Immature natural killer cell (primary cell): Measurements from ENCODE around the gene CTDNEP1. TPM values are rescaled to one million over a fixed set of nuclear protein-coding genes. Genes with fewer than 3 reads are reported as not detected.

Experiments
- DNase-seq, 3 donors: peaks; one replicate each; pipeline ENCODE4 v3.0.0; 2022; ENCODE audit warnings: mixed read lengths in 1 of 3
- H3K27ac Mint-ChIP-seq, 6 donors: one replicate each; pipeline ENCODE4 v1.8.0; 2020; ENCODE audit warnings: mixed read lengths in 6 of 6, mild to moderate bottlenecking in 5 of 6, inconsistent platforms in 4 of 6, moderate library complexity in 3 of 6
- H3K27me3 Mint-ChIP-seq, 3 donors: one replicate each; pipeline ENCODE4 v1.8.0; 2020 to 2021; ENCODE audit warnings: low read depth in 3 of 3, mild to moderate bottlenecking in 3 of 3, mixed read lengths in 3 of 3, moderate library complexity in 3 of 3, inconsistent platforms in 1 of 3
- H3K36me3 Mint-ChIP-seq, 3 donors: one replicate each; pipeline ENCODE4 v1.8.0; 2020; ENCODE audit warnings: mixed read lengths in 3 of 3, inconsistent platforms in 2 of 3, mild to moderate bottlenecking in 2 of 3
- H3K4me1 Mint-ChIP-seq, 2 donors: one replicate each; pipeline ENCODE4 v1.8.0; 2020; ENCODE audit warnings: inconsistent platforms in 2 of 2, mild to moderate bottlenecking in 2 of 2, mixed read lengths in 2 of 2, moderate library complexity in 1 of 2
- H3K4me3 Mint-ChIP-seq, 5 donors: one replicate each; pipeline ENCODE4 v1.8.0; 2020; ENCODE audit warnings: mild to moderate bottlenecking in 5 of 5, mixed read lengths in 5 of 5, inconsistent platforms in 3 of 5, moderate library complexity in 3 of 5
- H3K9me3 Mint-ChIP-seq, 6 donors: one replicate each; pipeline ENCODE4 v1.8.0; 2020; ENCODE audit warnings: mild to moderate bottlenecking in 6 of 6, mixed read lengths in 6 of 6, inconsistent platforms in 4 of 6, moderate library complexity in 3 of 6
- polyA plus RNA-seq, 3 donors: library from polyadenylated mRNA; unstranded; fragments of 300-500 nt; fragmentation: Illumina TruSeq; gene quantifications; one replicate each; pipeline ENCODE4 v1.2.3, GENCODE V29; 2021

Gene CTDNEP1
- polyA plus RNA-seq, 3 donors from 2014 or later = 33.2 to 61.1 (median 57.8) TPM

- Mint-ChIP-seq H3K27me3 (peaks cover 12 to 22% (median 15%) of the 10 kb centered on the region in 3 donors), H3K9me3 (no peaks in the 10 kb centered on the region), H3K36me3 (no peaks in the 10 kb centered on the region), H3K27ac (peak overlapping the region in 1 of 6 donors; percentile 35), H3K4me1 (peaks cover 56 to 58% of the 10 kb centered on the region in 2 donors), H3K4me3 (peak overlapping the region in 1 of 5 donors; percentile 50)
- no peak for DNase-seq
These were observed 34.2 kb downstream of the CTDNEP1 start for GRCh38 chr17:7217113-7217987.

- Mint-ChIP-seq H3K9me3 (no peaks in the 10 kb centered on the region), H3K27ac (peak overlapping the region in 3 of 6 donors; percentile 40 to 81 (median 76)), H3K27me3 (peaks cover 17 to 23% (median 18%) of the 10 kb centered on the region in 3 donors), H3K36me3 (no peaks in the 10 kb centered on the region), H3K4me1 (peaks cover 55 to 56% of the 10 kb centered on the region in 2 donors), H3K4me3 (peak overlapping the region in 3 of 5 donors; percentile 2 to 27 (median 7))
- DNase-seq = no peak
These were observed 35.1 kb downstream of the CTDNEP1 start for GRCh38 chr17:7216242-7217112.

- H3K27ac Mint-ChIP-seq = peak overlapping the region in 3 of 6 donors; percentile 30 to 64 (median 40)
- H3K4me1 Mint-ChIP-seq = peaks cover 47 to 49% of the 10 kb centered on the region in 2 donors
- no peaks in the 10 kb centered on the region for H3K9me3 Mint-ChIP-seq
- no peaks in the 10 kb centered on the region for H3K36me3 Mint-ChIP-seq
- no peak overlapping the region for H3K4me3 Mint-ChIP-seq
- peaks cover 17 to 23% (median 18%) of the 10 kb centered on the region in 3 donors for H3K27me3 Mint-ChIP-seq
- no peak for DNase-seq
These were observed 35.8 kb downstream of the CTDNEP1 start for GRCh38 chr17:7215652-7216180.

DNA sequence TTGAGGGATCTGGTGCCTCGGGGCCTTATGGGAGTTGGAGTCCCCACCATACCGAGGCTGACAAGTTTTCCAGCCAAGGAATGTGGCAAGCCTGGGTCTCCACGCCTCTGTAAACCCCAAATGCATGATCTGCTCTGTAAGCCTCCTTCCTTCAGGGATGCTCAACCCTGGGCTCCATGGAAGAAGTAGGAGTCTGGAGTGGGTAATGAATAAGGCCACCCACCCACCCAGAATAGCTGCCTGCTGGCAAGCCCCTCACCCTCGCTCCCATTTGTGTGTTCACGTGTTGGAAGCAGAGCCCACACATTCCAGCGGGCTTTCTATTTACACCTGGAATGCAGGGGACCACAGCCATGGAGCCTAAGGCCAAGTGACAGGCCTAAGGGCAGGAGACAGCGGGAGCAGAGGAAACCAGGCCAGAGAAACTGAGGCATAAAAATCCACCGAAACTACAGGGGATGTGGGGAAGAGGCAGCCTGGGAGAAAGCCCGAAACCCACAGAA, 36.3 kb downstream of the CTDNEP1 start:
- H3K36me3 Mint-ChIP-seq = no peaks in the 10 kb centered on the region
- no peaks in the 10 kb centered on the region for H3K9me3 Mint-ChIP-seq
- no peak for DNase-seq
- peaks cover 18 to 24% (median 19%) of the 10 kb centered on the region in 3 donors for H3K27me3 Mint-ChIP-seq
- peaks cover 42 to 44% of the 10 kb centered on the region in 2 donors for H3K4me1 Mint-ChIP-seq
- H3K27ac Mint-ChIP-seq = peak overlapping the region; percentile 84 to 97 (median 96)
- peak overlapping the region; percentile 82 to 90 (median 87) for H3K4me3 Mint-ChIP-seq

- H3K4me3 Mint-ChIP-seq = peak overlapping the region; percentile 82 to 90 (median 87)
- no peaks in the 10 kb centered on the region for H3K36me3 Mint-ChIP-seq
- H3K27ac Mint-ChIP-seq = peak overlapping the region; percentile 84 to 97 (median 96)
- H3K27me3 Mint-ChIP-seq = peaks cover 18 to 24% (median 19%) of the 10 kb centered on the region in 3 donors
- H3K4me1 Mint-ChIP-seq = peaks cover 37 to 40% of the 10 kb centered on the region in 2 donors
- H3K9me3 Mint-ChIP-seq = no peaks in the 10 kb centered on the region
- peak; percentile 97 for DNase-seq
These were observed 37.0 kb downstream of the CTDNEP1 start for GRCh38 chr17:7214300-7215135.

DNA sequence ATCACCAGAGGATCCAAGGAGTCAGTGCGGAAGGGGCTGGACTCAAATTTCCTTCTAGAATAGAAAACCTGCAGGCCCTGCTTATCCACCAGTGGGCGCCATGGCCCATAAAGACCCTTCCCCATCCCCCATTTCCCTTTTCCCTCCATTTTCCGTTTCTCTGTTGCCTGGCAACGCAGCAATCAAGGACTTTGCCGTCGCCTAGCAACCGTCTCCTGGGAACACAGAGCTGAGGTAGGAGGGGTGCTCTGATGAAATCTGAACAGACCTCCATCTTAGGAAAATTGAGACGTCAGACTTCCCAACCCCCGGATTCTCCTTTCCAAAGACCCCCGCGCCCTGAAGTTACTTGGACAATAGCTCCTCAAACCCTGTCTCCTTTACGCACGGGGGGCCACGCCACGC, 37.6 kb downstream of the CTDNEP1 start:
- H3K4me1 Mint-ChIP-seq = peaks cover 31 to 34% of the 10 kb centered on the region in 2 donors
- no peaks in the 10 kb centered on the region for H3K9me3 Mint-ChIP-seq
- peaks cover 18 to 24% (median 19%) of the 10 kb centered on the region in 3 donors for H3K27me3 Mint-ChIP-seq
- peak overlapping the region; percentile 84 to 97 (median 96) for H3K27ac Mint-ChIP-seq
- no peak for DNase-seq
- H3K4me3 Mint-ChIP-seq = peak overlapping the region; percentile 82 to 90 (median 87)
- H3K36me3 Mint-ChIP-seq = no peaks in the 10 kb centered on the region

- H3K36me3 Mint-ChIP-seq = no peaks in the 10 kb centered on the region
- no peak for DNase-seq
These were observed 39.9 kb downstream of the CTDNEP1 start for GRCh38 chr17:7211491-7212273.

DNA sequence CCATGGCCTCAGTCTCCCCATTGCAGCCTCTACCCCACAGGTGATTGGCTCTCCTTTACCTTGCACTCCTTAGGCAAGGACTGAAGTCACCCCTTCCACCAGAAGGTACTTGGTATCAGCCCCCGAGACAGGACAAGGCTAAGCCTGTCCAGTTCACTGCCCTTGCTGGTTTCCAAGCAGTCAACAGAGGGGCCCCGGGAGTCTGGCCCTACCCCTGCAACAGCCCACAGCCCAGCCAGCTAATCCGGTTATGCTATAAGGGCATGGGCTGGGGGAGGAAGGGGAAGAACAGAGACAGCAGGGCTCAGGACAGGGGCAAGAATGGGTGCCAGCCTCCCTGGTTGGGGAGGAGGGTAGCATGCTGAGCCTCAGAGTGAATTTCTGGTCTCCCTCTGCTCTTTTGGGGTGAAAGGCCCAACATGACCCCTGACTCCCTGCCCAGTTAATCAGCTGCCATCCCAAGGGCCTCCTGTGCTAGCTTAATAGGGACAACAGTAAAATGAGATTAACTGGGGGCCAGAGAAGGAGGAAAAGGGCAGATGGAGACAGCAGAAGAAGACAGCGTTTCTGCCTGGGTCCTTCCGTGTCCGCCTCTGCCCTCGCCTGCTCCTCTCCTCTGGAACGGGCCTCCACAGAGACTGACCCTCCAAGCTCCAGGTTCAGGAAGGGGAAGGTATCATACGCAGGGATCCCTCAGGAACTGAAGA, 42.6 kb downstream of the CTDNEP1 start:
- H3K27me3 Mint-ChIP-seq = peaks cover 25 to 27% (median 27%) of the 10 kb centered on the region in 3 donors
- H3K4me1 Mint-ChIP-seq = peaks cover 31 to 34% of the 10 kb centered on the region in 2 donors
- peak overlapping the region in 3 of 6 donors; percentile 14 to 71 (median 68) for H3K27ac Mint-ChIP-seq
- no peak for DNase-seq
- no peaks in the 10 kb centered on the region for H3K36me3 Mint-ChIP-seq
- H3K9me3 Mint-ChIP-seq = no peaks in the 10 kb centered on the region
- no peak overlapping the region for H3K4me3 Mint-ChIP-seq

More at GRCh38 chr17:7211491-7212273, 39.9 kb downstream of the CTDNEP1 start:
- peaks cover 20 to 25% (median 22%) of the 10 kb centered on the region in 3 donors for H3K27me3 Mint-ChIP-seq
- peaks cover 28 to 29% of the 10 kb centered on the region in 2 donors for H3K4me1 Mint-ChIP-seq
- H3K4me3 Mint-ChIP-seq = no peak overlapping the region
- H3K9me3 Mint-ChIP-seq = no peaks in the 10 kb centered on the region
- peak overlapping the region in 3 of 6 donors; percentile 27 to 65 (median 62) for H3K27ac Mint-ChIP-seq

- no peak for DNase-seq
These were observed 43.4 kb downstream of the CTDNEP1 start for GRCh38 chr17:7208027-7208571.

DNA sequence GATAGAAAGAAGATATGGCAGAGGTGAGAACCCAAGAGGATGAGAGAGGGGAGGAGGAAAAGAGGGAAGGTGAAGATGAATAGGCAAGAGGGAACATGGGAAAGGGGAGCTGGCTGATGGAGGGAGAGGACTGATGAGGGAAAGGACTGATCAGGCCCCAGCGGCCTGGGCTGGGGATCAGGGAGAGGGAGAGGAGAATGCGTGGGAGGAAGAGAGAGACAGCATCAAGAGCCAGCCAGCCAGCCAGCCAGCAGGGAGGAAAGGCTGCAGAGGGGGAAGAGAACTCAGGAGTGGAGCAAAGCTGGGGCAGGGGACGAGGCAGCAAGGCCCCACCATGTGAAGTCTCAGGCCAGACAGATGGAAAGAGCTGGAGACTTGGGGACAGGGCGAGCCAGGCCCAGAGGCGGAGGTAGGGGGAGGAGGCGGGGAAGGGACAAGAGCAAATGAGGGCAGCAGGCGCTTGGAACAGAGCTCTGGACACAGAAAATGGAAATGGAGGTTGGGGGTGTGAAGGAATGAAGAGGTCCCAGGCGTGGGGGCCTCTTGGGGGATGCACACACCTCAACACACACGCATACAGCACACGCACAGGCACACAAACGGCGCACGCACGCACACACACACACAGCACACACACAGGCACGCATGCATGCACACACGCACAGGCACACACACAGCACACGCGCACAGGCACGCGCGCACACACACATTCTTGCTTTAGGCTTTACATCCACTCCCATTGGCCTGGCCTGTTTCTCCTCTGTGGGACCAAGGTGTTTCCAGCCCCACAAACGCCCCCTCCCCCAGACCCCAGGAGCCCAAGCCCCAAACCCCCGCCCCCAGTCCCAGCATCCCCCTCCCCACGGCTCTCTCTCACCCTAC, 44.2 kb downstream of the CTDNEP1 start:
- Mint-ChIP-seq H3K36me3 (no peaks in the 10 kb centered on the region), H3K27me3 (peaks cover 20 to 22% (median 20%) of the 10 kb centered on the region in 3 donors), H3K4me1 (peaks cover 31 to 36% of the 10 kb centered on the region in 2 donors), H3K9me3 (no peaks in the 10 kb centered on the region), H3K27ac (peak overlapping the region in 5 of 6 donors; percentile 72 to 98 (median 89)), H3K4me3 (peak overlapping the region in 2 of 5 donors; percentile 1 to 3)
- DNase-seq = no peak

More at GRCh38 chr17:7208027-7208571, 43.4 kb downstream of the CTDNEP1 start:
- Mint-ChIP-seq H3K4me1 (peaks cover 27 to 33% of the 10 kb centered on the region in 2 donors), H3K27me3 (peaks cover 19 to 23% (median 20%) of the 10 kb centered on the region in 3 donors), H3K27ac (peak overlapping the region in 4 of 6 donors; percentile 14 to 84 (median 70)), H3K4me3 (no peak overlapping the region), H3K9me3 (no peaks in the 10 kb centered on the region), H3K36me3 (no peaks in the 10 kb centered on the region)
